ENCODE data around the gene SPACA7. TPM values are rescaled to one million over a fixed set of nuclear protein-coding genes. Genes with fewer than 3 reads are reported as not detected.

SPACA7 gene, protein sequence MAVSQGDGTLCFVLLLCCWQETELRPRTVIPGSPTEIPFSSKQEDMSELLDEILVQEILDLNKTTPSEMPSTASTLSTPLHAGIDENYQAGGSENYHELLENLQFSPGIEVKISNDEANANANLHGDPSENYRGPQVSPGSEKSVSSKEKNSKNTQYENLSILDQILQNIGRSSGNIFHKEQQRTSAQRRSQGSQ
- total RNA-seq = not detected in 2 replicates

DNA sequence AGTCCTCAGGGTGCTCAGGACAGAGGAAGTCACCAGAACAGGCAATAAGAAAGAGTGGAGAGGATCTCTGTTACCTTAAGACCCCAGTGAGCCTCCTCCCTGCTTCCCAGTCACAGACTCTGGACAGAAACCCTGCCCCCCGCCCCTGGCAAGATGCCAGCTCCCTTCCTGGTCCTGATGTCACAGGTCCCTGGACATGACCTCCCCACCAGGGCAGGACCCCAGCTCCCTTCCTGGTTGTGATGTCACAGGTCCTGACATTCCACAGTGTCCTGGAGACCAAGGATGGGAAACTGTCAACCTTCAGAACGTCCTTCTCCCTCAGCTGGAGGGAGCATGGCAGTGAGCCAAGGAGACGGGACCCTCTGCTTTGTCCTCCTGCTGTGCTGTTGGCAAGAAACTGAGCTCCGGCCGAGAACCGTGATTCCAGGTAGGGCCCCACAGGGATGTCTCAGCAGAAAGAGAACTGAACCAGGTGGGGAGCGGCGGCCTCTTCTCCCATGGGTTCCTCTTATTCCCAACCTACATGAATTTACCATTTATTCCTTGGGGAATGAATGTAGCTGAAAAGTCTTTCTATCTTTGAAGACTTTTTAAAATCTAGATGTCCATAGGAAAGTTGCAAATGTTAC lies at the start of gene SPACA7:
Gene SPACA7, plus strand, starts transcription at position 306 of the 632 bp plus-strand sequence. Its CDS starts 31 bp downstream, at position 337.

Other genes with a start within 250 kb of the SPACA7 start
- 10.0 and 10.5 TPM in 2 replicates for gene TUBGCP3, start 211.8 kb downstream of the SPACA7 start, total RNA-seq

Measured in smooth muscle cell of bladder (primary cell).